Measurements from ENCODE around the gene TRAM2. TPM values are rescaled to one million over a fixed set of nuclear protein-coding genes. Genes with fewer than 3 reads are reported as not detected.

Gene TRAM2
- total and polyA plus RNA-seq, 2 of the 8 experiments (the other 6 are each of a cell fraction or from before 2014, with no cell fraction given), result 9.0 to 21.4 TPM

DNA sequence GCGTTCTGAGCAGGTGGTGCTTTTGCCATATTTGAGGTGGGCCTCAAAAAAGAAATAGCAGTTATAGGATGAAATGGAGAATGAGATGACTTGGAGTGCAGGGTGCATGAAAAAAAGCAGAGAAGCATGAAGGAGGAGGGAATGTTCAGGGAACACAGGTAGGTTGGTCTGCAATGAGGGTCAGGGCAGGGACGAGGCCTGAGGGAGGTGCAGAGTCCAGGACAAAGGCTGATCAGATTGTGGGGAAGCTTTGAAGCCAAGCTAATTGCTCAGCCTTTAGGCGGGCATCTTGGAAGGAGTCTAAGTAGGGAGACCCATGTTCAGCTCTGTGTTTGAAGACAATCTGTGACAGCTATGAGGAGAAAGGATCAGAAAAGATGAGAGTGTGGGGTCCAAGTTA is 12.0 kb downstream of the TRAM2 start:
- H3K27me3 ChIP-seq (replicated peaks in 1 of 4; ENCODE audit: control insufficient read depth in 3 of 4, extremely low read depth in 1 of 4, insufficient read depth in 3 of 4, low read length in 3 of 4), result no peaks in the 10 kb centered on the region
- no peak overlapping the region for H2BK12ac ChIP-seq (ENCODE audit: low read depth, low read length)
- H2AK5ac ChIP-seq (ENCODE audit: low read depth, low read length), result 0 out of 2 replicates have a peak overlapping the region, but pooled peaks have one; percentile 24
- H3K36me3 ChIP-seq (ENCODE audit: control insufficient read depth in 2 of 4, insufficient read depth in 4 of 4, low read length in 3 of 4), result no peaks in the 10 kb centered on the region
- H3K9ac ChIP-seq (replicated peaks in 1 of 4; ENCODE audit: extremely low read depth in 1 of 4, low read depth in 3 of 4, low read length in 3 of 4), result peak overlapping the region in 1 of 4 experiments; percentile 28; a peak in 1 of 7 replicates
- no peak overlapping the region for H4K91ac ChIP-seq (replicated peaks; ENCODE audit: insufficient read length, low read length)
- no peak overlapping the region for H3K27ac ChIP-seq (ENCODE audit: low read depth, low read length)
- ChIA-PET POLR2A (ENCODE audit: partially characterized antibody) (interaction anchor here (1.4 kb wide), 1 partner anchor 10 kb away, joined by 7 read pairs; no protein-coding TSS in a partner anchor), CTCF (ENCODE audit: partially characterized antibody) (interaction anchor here (0.8 to 3.6 kb wide), 3 partner anchors 11 to 88 kb away, joined by 3 to 19 read pairs (median 3); partner anchors contain the start of gene TRAM2)
- no peak overlapping the region for H3K14ac ChIP-seq (ENCODE audit: insufficient read length)
- H3K4me2 ChIP-seq (ENCODE audit: insufficient read depth in 1 of 2, low read depth in 2 of 2, low read length in 2 of 2), result no peak overlapping the region
- H2BK5ac ChIP-seq (ENCODE audit: low read depth, low read length), result no peak overlapping the region; the same call in 1 of the 2 replicates
- FAIRE-seq (no peak), DNase-seq (ENCODE audit: low read depth in 1 of 2, low spot score in 2 of 2) (no peak)
- no peak overlapping the region for H3K18ac ChIP-seq (ENCODE audit: extremely low read depth, low read length)
- no peak overlapping the region for H3K4ac ChIP-seq (replicated peaks; ENCODE audit: insufficient read length, low read depth, low read length)
- no peak overlapping the region for H2BK120ac ChIP-seq (replicated peaks; ENCODE audit: low read depth, low read length)
- H4K5ac ChIP-seq (ENCODE audit: insufficient read length, low read depth, low read length), result no peak overlapping the region
- H3K23ac ChIP-seq (ENCODE audit: insufficient read length), result no peak overlapping the region
- H2BK15ac ChIP-seq (ENCODE audit: low read length), result no peak overlapping the region
- H4K20me1 ChIP-seq (replicated peaks in 1 of 2; ENCODE audit: control insufficient read depth in 1 of 2, insufficient read depth in 2 of 2, low read length in 2 of 2), result peaks cover 3 to 5% of the 10 kb centered on the region in 2 experiments
- H2AFZ ChIP-seq (ENCODE audit: low read length), result no peak overlapping the region
- H2BK20ac ChIP-seq (ENCODE audit: low read length), result no peak overlapping the region
- H3K4me1 ChIP-seq (replicated peaks in 1 of 4; ENCODE audit: control insufficient read depth in 3 of 4, insufficient read depth in 4 of 4, low read length in 3 of 4), result peaks cover 0 to 9% (median under 1%) of the 10 kb centered on the region in 4 experiments; a peak in 3 of 7 replicates
- H4K8ac ChIP-seq (ENCODE audit: extremely low read depth, insufficient read depth, low read length), result no peak overlapping the region
- H3K9me3 ChIP-seq (ENCODE audit: insufficient read depth in 2 of 2, low read depth in 1 of 2, low read length in 1 of 2), result no peaks in the 10 kb centered on the region
- peaks cover 7 to 77% of the 10 kb centered on the region in 2 experiments; a peak in 3 of 4 replicates for H3K79me2 ChIP-seq (ENCODE audit: control insufficient read depth in 1 of 2, insufficient read depth in 2 of 2, low read length in 2 of 2)
- H3K56ac ChIP-seq (replicated peaks; ENCODE audit: insufficient read length, low read depth, low read length), result no peak overlapping the region
- WGBS, 2 experiments (ENCODE audit: extremely low coverage in 1 of 2, insufficient coverage in 1 of 2, insufficient read length in 1 of 2, insufficient replicate concordance in 2 of 2, low coverage in 1 of 2, low lambda C conversion rate in 2 of 2, missing lambda C conversion rate in 1 of 2), result 76% methylated on average over 3 of the region's 3 CpGs; no CpG with 5 or more reads in 1 of the 2 experiments
- H3K4me3 ChIP-seq (ENCODE audit: extremely low read depth in 1 of 4, insufficient read depth in 2 of 4, low read depth in 3 of 4, low read length in 4 of 4), result no peak overlapping the region
- no peaks in the 10 kb centered on the region for H3K23me2 ChIP-seq (ENCODE audit: low read depth, low read length)
- peaks cover 9% of the 10 kb centered on the region for H3K79me1 ChIP-seq (ENCODE audit: low read depth, low read length)
- TF ChIP-seq NRF1 (IDR thresholded peaks at IDR 0.05; ENCODE audit: low read depth, low read length), result no peak
- no peak for TF ChIP-seq CBX8 (IDR thresholded peaks at IDR 0.05; ENCODE audit: borderline replicate concordance, low read depth, low read length)
- TF ChIP-seq HDAC6 (IDR thresholded peaks at IDR 0.05; ENCODE audit: low read depth, low read length), result no peak
- TF ChIP-seq, protein P1, sequence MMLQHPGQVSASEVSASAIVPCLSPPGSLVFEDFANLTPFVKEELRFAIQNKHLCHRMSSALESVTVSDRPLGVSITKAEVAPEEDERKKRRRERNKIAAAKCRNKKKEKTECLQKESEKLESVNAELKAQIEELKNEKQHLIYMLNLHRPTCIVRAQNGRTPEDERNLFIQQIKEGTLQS (IDR thresholded peaks at IDR 0.05; ENCODE audit: insufficient read depth, low read depth, low read length), result no peak
- no peak for TF ChIP-seq SIRT6 (IDR thresholded peaks at IDR 0.05; ENCODE audit: low read length)
- TF ChIP-seq CBX5 (IDR thresholded peaks at IDR 0.05; ENCODE audit: low read depth, low read length), result no peak
- no peak for TF ChIP-seq KDM5A (IDR thresholded peaks at IDR 0.05; ENCODE audit: low read length)
